Measurements from ENCODE around the gene GPX1.
A peak's percentile ranks its signal among the peaks of the same experiment; 100 is the strongest.
"Not testable (repeated sequence)": the region's sequence is repeated elsewhere in the genome, so short reads cannot be mapped to it uniquely, and the experiment has no call there.

GPX1 gene

DNA sequence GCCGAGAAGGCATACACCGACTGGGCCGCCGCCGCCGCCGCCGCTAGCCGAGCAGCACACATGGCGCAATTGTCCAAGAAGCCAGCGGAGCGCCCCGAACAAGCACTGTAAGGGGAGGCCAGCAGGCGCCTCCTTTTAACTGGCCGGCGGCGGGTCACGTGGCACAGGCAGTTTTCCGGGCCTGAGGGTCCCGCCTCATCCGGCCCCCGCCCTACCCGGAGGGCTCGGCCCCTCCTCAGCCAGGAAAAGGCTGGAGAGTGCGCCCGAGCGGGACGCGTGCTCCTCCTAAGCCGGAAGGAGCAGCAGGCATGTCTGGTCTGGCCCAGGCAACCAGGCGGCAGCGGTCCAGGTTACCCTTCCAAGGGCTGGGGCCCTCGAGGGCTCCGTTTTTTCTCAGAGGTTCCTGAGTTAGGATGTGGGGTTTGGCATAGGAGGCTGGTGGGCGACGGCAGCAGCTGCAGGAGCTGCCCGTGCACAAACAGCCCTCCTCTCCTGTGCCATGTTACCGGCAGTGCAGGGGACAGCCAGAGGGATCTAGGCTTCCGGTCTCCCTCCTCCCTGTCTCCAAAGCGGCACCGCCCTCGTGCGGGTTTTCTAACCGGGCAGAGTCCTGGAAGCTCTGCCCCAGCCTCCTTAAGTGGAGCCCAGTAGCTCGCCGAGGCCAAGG is at the start of gene GPX1:
GPX1 (minus strand) TSS at position 137 of the 667 bp plus-strand sequence; CDS start at position 62, 75 bp downstream.
- peak; percentile 95 for DNase-seq

DNA sequence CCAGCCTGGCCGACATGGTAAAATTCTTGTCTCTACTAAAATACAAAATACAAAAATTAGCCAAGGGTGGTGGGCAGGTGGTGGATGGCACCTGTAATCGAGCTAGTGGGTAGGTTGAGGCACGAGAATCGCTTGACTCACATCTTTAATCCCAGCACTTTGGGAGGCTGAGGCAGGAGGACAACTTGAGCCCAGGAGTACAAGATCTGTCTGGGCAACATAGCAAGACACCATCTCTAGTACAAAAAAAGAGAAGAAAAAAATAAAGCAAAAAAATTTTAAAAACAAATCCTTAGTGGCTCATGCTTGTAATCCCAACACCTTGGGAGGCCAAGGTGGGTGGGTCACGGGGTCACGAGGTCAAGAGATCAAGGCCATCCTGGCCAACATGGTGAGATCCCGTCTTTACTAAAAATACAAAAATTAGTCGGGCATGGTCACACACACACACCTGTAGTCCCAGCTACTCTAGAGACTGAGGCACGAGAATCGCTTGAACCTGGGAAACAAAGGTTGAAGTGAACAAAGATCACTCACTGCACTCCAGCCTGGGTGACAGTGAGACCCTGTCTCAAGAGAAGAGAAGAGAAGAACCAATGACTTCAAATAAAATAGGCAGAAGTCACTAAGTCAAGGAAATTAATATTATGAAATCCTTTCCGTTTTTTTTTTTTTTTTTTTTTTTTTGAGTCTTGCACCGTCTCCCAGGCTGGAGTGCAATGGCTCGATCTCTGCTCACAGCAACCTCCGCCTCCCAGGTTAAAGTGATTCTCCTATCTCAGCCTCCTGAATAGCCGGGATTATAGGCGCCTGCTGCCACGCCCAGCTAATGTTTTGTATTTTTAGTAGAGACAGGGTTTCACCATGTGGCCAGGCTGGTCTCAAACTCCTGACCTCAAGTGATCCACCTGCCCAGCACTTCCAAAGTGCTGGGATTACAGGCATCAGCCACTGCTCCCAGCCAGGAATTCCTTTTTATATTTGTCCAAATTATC is 48.7 kb upstream of the GPX1 start:
- no peak for DNase-seq

GRCh38 chr3:49405570-49405969 is 47.4 kb upstream of the GPX1 start:
- not testable (repeated sequence) for DNase-seq

- DNase-seq, result no peak
Observed at GRCh38 chr3:49403891-49404290, 45.7 kb upstream of the GPX1 start.

GRCh38 chr3:49401766-49402165 is 43.6 kb upstream of the GPX1 start:
- no peak for DNase-seq

DNA sequence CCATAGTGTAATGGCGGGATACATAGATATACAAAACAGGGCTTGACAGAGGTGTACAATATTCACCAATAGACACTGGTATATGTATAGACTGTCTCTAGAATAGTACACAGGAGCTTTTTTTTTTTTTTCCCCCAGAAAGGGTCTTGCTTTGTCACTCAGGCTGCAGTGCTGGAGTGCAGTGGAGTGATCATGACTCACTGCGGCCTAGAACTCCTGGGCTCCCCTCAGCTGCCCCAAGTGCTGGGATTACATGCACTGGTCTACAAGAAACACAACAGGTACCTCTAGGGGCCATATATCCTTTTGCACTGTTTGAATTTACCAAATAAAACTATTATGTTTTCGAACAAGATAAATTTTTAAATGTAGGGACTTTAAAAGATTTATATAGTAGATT is 41.3 kb upstream of the GPX1 start:
- no peak for DNase-seq

- DNase-seq, result no peak
Observed at GRCh38 chr3:49397470-49397869, 39.3 kb upstream of the GPX1 start.

GRCh38 chr3:49391310-49391709 is 33.2 kb upstream of the GPX1 start:
- DNase-seq, result not testable (repeated sequence)

DNA sequence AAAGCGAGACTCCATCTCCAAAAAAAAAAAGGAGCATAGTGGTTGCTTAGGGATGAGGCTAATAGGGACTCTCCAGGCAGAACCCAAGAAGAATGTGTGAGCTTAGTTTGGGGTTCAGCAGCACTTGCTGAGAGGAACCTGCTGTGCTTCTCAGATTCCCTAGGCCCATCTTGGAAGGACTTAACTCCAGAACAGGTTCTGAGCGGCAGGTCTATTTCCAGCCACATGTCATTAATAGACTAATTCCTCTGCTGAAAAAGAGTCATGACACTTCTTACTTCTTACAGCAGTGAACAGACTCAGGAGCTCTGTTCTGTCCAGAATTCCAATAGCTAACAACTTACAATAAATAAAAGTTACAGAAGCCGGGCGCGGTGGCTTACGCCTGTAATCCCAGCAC is 31.1 kb upstream of the GPX1 start:
- no peak for DNase-seq

DNA sequence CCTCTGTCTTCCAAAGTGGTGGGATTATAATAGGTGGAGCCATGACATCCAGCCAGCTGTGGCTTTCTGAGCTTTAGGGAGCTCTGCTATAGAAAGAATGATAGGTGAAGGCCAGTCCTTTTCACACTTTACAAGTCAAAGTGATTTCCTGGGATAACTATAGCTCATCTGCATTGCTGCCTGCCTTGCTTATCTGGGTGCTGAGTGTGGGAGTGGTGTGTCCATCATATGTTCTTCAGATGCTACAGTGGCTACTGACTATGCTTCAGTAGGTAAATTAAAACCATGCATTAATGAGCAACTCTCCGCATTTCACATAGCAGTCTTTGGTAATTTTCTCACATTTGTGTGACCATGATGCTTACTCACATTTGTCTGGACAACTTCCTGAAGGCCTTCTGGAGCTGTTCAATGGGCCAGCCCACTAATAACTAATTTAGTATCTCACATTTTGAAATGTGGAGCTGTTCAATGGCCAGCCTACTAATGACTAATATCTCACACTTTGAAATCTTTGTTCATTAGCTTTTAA is 30.2 kb upstream of the GPX1 start:
- peak; percentile 51 for DNase-seq

DNA sequence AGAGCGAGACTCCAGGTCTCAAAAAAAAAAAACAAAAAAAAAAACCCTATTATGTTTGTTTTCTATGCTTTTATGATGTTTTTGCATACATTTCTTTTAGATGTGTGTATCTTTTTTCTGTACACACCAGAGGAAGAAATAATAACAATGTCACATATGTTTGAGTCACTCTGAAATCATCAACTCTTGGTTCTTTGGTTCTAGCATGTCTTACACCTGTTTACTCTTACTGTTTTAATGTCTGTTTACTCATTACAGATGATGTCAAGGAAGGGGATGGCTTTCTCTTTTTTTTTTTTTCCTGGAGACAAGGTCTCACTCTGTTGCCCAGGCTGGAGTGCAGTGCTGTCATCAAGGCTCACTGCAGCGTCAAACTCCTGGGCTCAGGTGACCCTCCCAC is 29.6 kb upstream of the GPX1 start:
- DNase-seq, result no peak

GRCh38 chr3:49386056-49386756 is 28.1 kb upstream of the GPX1 start:
- DNase-seq, result peak; percentile 75

DNA sequence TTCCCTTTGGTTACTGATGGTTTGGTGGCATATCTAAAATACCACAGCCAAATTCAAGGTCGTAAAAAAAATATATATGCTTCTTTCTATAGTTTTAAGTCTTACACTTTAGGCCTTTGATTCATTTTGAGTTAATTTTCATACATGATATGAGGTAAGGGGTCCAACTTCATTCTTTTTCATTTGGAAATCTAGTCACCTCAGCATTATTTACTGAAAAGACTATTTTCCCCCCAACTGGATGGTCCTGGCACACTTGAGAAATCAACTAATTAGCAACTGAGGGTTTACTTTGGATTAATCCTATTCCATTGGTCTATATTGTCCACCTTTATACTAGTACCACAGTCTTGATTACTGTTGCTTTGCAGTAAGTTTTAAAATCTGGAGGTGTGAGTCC is 27.5 kb upstream of the GPX1 start:
- no peak for DNase-seq

DNA sequence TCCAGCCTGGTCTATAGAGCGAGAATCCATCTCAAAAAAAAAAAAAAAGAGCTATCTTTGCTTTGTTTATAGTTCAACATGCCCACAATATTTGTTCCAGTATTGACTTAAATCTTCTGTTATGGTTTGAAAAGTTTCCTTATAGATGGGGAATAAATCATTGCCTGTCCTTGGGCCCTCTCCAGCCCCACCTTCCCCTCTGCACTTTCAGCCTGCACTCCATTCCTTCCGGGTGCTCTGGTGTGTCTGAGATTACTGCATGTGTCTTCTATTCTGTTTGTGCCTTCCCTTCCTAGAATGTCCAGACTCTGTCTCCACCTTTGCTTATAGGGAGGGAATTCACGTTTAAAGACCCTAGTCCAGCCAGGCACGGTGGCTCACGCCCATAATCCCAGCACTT is 25.2 kb upstream of the GPX1 start:
- DNase-seq, result no peak

GRCh38 chr3:49378249-49378895 is 20.2 kb upstream of the GPX1 start:
- DNase-seq, result no peak

GRCh38 chr3:49377483-49377882 is 19.3 kb upstream of the GPX1 start:
- DNase-seq, result peak; percentile 30

- DNase-seq, result no peak
Observed at GRCh38 chr3:49371946-49372345, 13.8 kb upstream of the GPX1 start.

GRCh38 chr3:49370585-49371290 is 12.6 kb upstream of the GPX1 start:
- DNase-seq, result no peak

DNA sequence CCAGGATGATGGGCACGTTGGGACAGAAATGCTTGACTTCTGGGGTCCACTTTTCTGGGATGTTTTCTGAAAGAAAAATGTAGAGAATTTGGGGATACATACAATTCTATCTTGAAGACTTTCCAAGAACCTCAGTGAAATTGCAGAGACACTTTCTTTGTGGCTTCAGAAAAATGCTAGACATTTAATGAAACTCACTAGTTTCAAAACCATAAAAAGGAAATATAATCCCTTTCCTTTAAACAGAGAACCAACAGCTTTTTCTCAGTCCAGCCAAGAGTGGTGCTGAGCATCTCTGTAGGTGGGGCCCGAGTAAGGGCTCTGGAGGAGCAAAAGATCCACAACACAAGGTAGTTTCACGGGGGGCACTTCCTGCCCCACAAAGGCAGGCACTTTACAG is 4.4 kb upstream of the GPX1 start:
- DNase-seq, result no peak

GRCh38 chr3:49359623-49360022 is 1.5 kb upstream of the GPX1 start:
- no peak for DNase-seq

- DNase-seq, result no peak
Observed at GRCh38 chr3:49358884-49359225, 702 bp upstream of the GPX1 start.
